NB4 (cell line): ENCODE measurements around the gene PYY.

Experiments used
- DNase-seq: peaks from one replicate; pipeline ENCODE4 v3.0.0; 2010; ENCODE audit warnings: low read depth
- H3K4me3 ChIP-seq: one replicate; pipeline ENCODE4 v1.5.1; 2011; ENCODE audit warnings: mild to moderate bottlenecking, low read depth, low read length, moderate library complexity
- MYC ChIP-seq: IDR thresholded peaks from 2 replicates; pipeline ENCODE4 v1.6.1; 2011; ENCODE audit warnings: low read depth, low read length
- POLR2A ChIP-seq: IDR thresholded peaks from 2 replicates; pipeline ENCODE4 v1.6.1; 2011; ENCODE audit warnings: mild to moderate bottlenecking; ENCODE audit not compliant: insufficient read length; ENCODE audit errors: extremely low read depth
- TF ChIP-seq, protein P1 (sequence below): IDR thresholded peaks from 2 replicates; pipeline ENCODE4 v1.6.1; 2011; ENCODE audit warnings: low read depth, low read length
- TF ChIP-seq, protein P2 (sequence below): IDR thresholded peaks from one replicate; pipeline ENCODE4 v1.5.1; 2012; ENCODE audit warnings: low read depth, low read length

The PYY gene

GRCh38 chr17:43927060-43927864 lies 26.5 kb downstream of the PYY start:
- DNase-seq = no peak
- TF ChIP-seq, protein P1, sequence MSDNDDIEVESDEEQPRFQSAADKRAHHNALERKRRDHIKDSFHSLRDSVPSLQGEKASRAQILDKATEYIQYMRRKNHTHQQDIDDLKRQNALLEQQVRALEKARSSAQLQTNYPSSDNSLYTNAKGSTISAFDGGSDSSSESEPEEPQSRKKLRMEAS = no peak
- TF ChIP-seq MYC (no peak), POLR2A (no peak)
- TF ChIP-seq, protein P2, sequence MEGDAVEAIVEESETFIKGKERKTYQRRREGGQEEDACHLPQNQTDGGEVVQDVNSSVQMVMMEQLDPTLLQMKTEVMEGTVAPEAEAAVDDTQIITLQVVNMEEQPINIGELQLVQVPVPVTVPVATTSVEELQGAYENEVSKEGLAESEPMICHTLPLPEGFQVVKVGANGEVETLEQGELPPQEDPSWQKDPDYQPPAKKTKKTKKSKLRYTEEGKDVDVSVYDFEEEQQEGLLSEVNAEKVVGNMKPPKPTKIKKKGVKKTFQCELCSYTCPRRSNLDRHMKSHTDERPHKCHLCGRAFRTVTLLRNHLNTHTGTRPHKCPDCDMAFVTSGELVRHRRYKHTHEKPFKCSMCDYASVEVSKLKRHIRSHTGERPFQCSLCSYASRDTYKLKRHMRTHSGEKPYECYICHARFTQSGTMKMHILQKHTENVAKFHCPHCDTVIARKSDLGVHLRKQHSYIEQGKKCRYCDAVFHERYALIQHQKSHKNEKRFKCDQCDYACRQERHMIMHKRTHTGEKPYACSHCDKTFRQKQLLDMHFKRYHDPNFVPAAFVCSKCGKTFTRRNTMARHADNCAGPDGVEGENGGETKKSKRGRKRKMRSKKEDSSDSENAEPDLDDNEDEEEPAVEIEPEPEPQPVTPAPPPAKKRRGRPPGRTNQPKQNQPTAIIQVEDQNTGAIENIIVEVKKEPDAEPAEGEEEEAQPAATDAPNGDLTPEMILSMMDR = no peak
- no peak overlapping the region for H3K4me3 ChIP-seq

DNA sequence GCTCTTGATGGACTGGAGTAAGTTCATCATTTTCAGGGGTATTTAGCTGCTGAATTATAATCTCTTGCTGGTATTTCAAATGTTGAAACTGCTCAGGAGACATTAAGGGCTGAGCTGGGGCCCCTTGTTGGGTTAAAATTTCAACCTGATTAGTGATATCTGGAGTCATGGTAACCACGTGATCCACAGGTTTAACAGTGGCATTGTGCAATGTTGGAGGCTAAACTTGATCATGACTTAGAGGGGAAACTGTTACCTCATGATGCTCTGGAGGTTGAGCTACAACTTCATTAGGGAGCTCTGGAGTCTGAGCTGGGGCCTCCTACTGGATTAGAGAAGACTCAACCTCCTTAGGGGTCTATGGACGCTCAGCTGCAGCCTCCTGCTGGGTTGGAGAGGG lies 29.2 kb downstream of the PYY start:
- no peak overlapping the region for H3K4me3 ChIP-seq
- no peak for DNase-seq
- TF ChIP-seq, protein P1 = no peak

GRCh38 chr17:43920500-43921095 lies 33.1 kb downstream of the PYY start:
- DNase-seq = no peak
- TF ChIP-seq, protein P1 = no peak
- TF ChIP-seq MYC (no peak), POLR2A (no peak)
- no peak overlapping the region for H3K4me3 ChIP-seq

DNA sequence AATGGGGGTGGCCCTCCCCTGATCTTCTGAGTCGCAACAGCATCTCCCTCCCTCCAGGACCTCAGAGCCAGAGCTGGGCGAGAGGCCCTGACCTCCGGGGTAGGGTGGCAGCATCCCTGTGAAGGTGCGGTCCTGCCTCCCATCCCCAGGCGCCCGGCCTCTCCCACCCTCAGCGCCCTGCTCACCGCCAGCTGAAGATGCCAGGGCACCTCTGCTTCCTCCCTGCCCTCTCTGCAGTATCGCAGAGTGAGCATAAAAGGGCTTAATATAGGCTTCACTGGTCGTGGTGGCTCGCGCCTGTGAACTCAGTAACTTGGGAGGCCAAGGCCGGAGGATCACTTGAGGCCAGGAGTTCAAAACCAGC lies 35.7 kb downstream of the PYY start:
- no peak overlapping the region for H3K4me3 ChIP-seq
- no peak for TF ChIP-seq MYC
- TF ChIP-seq, protein P1 = no peak
- TF ChIP-seq POLR2A = no peak
- TF ChIP-seq, protein P2 = no peak
- no peak for DNase-seq

GRCh38 chr17:43917348-43918025 lies 36.3 kb downstream of the PYY start:
- TF ChIP-seq, protein P1 = no peak
- TF ChIP-seq, protein P2 = peak; percentile 49
- DNase-seq = peak; percentile 51
- H3K4me3 ChIP-seq = no peak overlapping the region

GRCh38 chr17:43917016-43917347 lies 36.8 kb downstream of the PYY start:
- no peak for TF ChIP-seq POLR2A
- TF ChIP-seq, protein P1 = no peak
- TF ChIP-seq, protein P2 = no peak
- no peak for TF ChIP-seq MYC
- H3K4me3 ChIP-seq = no peak overlapping the region
- no peak for DNase-seq
